KMS-11 (cell line): ENCODE measurements around the gene IKBKE.

ENCODE experiments used
- H2AFZ ChIP-seq: fragments of 200-600 bp; sonication (generic); 2 replicates; pipeline ENCODE4 v1.6.1; 2016; ENCODE audit warnings: antibody characterized with exemption, mixed run types, low read depth
- H3K27ac ChIP-seq: fragments of 200-600 bp; sonication (generic); 2 replicates; pipeline ENCODE4 v1.6.1; 2016; ENCODE audit warnings: mild to moderate bottlenecking, mixed run types
- H3K27me3 ChIP-seq: fragments of 200-600 bp; sonication (generic); 2 replicates; pipeline ENCODE4 v1.6.1; 2017; ENCODE audit warnings: mild to moderate bottlenecking, low read depth, mixed run types, moderate library complexity; ENCODE audit not compliant: insufficient read depth
- H3K36me3 ChIP-seq: fragments of 200-600 bp; sonication (generic); 2 replicates; pipeline ENCODE4 v1.6.1; 2017; ENCODE audit warnings: mild to moderate bottlenecking, mixed run types; ENCODE audit not compliant: insufficient read depth
- H3K4me1 ChIP-seq: fragments of 200-600 bp; sonication (generic); 2 replicates; pipeline ENCODE4 v1.6.1; 2016; ENCODE audit warnings: mild to moderate bottlenecking, low read depth, mixed run types; ENCODE audit not compliant: poor library complexity, severe bottlenecking
- H3K4me2 ChIP-seq: fragments of 200-600 bp; sonication (generic); 2 replicates; pipeline ENCODE4 v1.7.0; 2016; ENCODE audit warnings: mild to moderate bottlenecking, mixed run types
- H3K4me3 ChIP-seq: fragments of 200-600 bp; sonication (generic); IDR thresholded peaks from 2 replicates; pipeline ENCODE4 v1.6.1; 2017; ENCODE audit warnings: low read depth, low read length, mixed read lengths; ENCODE audit not compliant: insufficient read depth
- H3K79me2 ChIP-seq: fragments of 200-600 bp; sonication (generic); 2 replicates; pipeline ENCODE4 v1.6.1; 2016; ENCODE audit warnings: low read depth, mixed run types; ENCODE audit not compliant: insufficient read depth
- H3K9ac ChIP-seq: fragments of 200-600 bp; sonication (generic); 2 replicates; pipeline ENCODE4 v1.6.1; 2016; ENCODE audit warnings: mild to moderate bottlenecking, mixed run types
- H4K20me1 ChIP-seq: fragments of 200-600 bp; sonication (generic); 2 replicates; pipeline ENCODE4 v1.6.1; 2016; ENCODE audit warnings: mild to moderate bottlenecking, mixed run types; ENCODE audit not compliant: insufficient read depth
- TF ChIP-seq, protein P1 (sequence below): fragments of 200-600 bp; sonication (generic); conservative IDR thresholded peaks from 2 replicates; pipeline ENCODE4 v1.6.1; 2017; ENCODE audit warnings: low read depth, mild to moderate bottlenecking, antibody characterized with exemption, low read length, moderate library complexity, mixed read lengths

IKBKE gene

GRCh38 chr1:206467915-206468314 is 2.4 kb upstream of the IKBKE start:
- H3K4me2 ChIP-seq = no peak overlapping the region
- H3K27ac ChIP-seq = no peak overlapping the region

DNA sequence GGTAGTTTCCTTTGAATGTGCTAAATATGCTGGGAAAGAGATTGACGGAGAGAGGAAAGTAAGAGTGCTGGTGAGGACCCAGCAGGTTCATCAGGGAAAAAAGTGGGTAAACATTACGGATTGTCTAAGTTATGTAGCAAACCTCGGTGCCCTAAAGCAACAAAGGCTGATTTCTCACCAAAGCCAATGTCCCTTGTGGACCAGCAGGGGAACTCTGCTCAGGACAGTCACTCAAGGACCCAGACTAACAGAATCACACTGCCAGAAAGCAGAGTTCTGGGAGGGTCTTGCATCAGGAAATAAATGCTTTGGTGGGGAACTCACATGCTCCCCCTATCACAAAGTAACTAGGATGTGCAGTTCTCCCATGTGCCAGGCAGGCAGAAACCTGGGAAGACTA is 1.7 kb upstream of the IKBKE start:
- Histone ChIP-seq H2AFZ (no peak overlapping the region), H3K27ac (no peak overlapping the region; the same call in 1 of the 2 replicates), H3K9ac (no peak overlapping the region), H3K36me3 (no peaks in the 10 kb centered on the region), H3K4me2 (peak overlapping the region; percentile 91; the same call in 1 of the 2 replicates), H3K27me3 (no peaks in the 10 kb centered on the region), H4K20me1 (no peaks in the 10 kb centered on the region), H3K4me3 (no peak overlapping the region), H3K79me2 (peaks cover 8% of the 10 kb centered on the region; the same call in 1 of the 2 replicates), H3K4me1 (peaks cover 58% of the 10 kb centered on the region)
- TF ChIP-seq, protein P1, sequence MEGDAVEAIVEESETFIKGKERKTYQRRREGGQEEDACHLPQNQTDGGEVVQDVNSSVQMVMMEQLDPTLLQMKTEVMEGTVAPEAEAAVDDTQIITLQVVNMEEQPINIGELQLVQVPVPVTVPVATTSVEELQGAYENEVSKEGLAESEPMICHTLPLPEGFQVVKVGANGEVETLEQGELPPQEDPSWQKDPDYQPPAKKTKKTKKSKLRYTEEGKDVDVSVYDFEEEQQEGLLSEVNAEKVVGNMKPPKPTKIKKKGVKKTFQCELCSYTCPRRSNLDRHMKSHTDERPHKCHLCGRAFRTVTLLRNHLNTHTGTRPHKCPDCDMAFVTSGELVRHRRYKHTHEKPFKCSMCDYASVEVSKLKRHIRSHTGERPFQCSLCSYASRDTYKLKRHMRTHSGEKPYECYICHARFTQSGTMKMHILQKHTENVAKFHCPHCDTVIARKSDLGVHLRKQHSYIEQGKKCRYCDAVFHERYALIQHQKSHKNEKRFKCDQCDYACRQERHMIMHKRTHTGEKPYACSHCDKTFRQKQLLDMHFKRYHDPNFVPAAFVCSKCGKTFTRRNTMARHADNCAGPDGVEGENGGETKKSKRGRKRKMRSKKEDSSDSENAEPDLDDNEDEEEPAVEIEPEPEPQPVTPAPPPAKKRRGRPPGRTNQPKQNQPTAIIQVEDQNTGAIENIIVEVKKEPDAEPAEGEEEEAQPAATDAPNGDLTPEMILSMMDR = no peak

More at GRCh38 chr1:206467915-206468314, 2.4 kb upstream of the IKBKE start:
- no peaks in the 10 kb centered on the region for H4K20me1 ChIP-seq
- H3K79me2 ChIP-seq = peaks cover 8% of the 10 kb centered on the region; the same call in 1 of the 2 replicates
- H3K9ac ChIP-seq = no peak overlapping the region
- no peak overlapping the region for H2AFZ ChIP-seq
- H3K36me3 ChIP-seq = no peaks in the 10 kb centered on the region
- TF ChIP-seq, protein P1 = no peak
- no peak overlapping the region for H3K4me3 ChIP-seq
- H3K4me1 ChIP-seq = peaks cover 57% of the 10 kb centered on the region
- no peaks in the 10 kb centered on the region for H3K27me3 ChIP-seq

GRCh38 chr1:206469411-206469932 is 804 bp upstream of the IKBKE start:
- peak overlapping the region; percentile 91 for H3K4me2 ChIP-seq
- H3K27me3 ChIP-seq = no peaks in the 10 kb centered on the region
- TF ChIP-seq, protein P1 = no peak
- H3K36me3 ChIP-seq = no peaks in the 10 kb centered on the region
- H3K79me2 ChIP-seq = peaks cover 8% of the 10 kb centered on the region; the same call in 1 of the 2 replicates
- H3K9ac ChIP-seq = peak overlapping the region; percentile 67
- H4K20me1 ChIP-seq = no peaks in the 10 kb centered on the region
- H3K27ac ChIP-seq = peak overlapping the region; percentile 44
- peak overlapping the region; percentile 28 for H3K4me3 ChIP-seq
- H3K4me1 ChIP-seq = peaks cover 62% of the 10 kb centered on the region
- peak overlapping the region; percentile 72 for H2AFZ ChIP-seq

DNA sequence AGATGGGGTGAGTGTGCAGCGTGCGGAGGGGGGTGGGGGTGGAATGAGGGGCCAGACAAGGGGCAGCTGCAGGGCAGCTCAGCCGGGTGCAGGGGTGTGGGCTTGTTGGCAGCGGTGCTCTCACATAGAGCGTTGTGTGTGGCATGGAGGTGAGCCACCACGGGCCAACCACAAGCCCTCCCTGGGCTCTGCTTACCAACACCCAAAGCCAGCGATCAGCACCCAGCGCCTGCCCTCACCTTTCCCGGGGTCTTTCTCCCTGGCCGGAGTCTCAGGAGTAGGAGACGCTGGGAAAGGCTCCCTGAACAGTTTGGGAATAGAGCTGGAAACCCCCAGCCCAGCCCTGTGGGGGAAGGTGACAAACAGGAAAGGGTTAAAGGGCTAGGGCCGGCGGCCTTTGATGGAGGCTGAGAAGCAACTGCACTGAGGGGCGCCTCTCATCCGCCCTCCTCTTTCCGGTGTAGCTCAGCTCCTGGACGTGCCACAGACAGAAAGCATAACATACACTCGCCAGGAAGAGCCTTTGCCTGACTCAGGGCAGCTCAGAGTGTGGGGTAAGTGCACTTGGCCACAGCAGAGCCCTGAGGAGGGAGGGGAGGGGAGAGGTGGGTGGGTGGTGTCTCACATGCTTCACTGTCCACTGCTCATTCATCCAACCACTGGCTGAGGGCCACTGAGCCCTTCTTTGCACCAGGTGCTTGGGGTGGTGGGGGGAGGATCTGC is 577 bp downstream of the IKBKE start:
- H3K27ac ChIP-seq = peak overlapping the region; percentile 44
- no peaks in the 10 kb centered on the region for H4K20me1 ChIP-seq
- peak overlapping the region; percentile 72; the same call in 1 of the 2 replicates for H2AFZ ChIP-seq
- TF ChIP-seq, protein P1 = no peak
- 0 out of 2 replicates have a peak, but pooled peaks cover 4% of the 10 kb centered on the region for H3K36me3 ChIP-seq
- peak overlapping the region; percentile 32 for H3K4me3 ChIP-seq
- H3K9ac ChIP-seq = peak overlapping the region; percentile 67
- H3K4me2 ChIP-seq = peak overlapping the region; percentile 91
- peaks cover 8% of the 10 kb centered on the region; the same call in 1 of the 2 replicates for H3K79me2 ChIP-seq
- H3K4me1 ChIP-seq = peaks cover 65% of the 10 kb centered on the region
- H3K27me3 ChIP-seq = no peaks in the 10 kb centered on the region
